Lower leg skin (tissue), 3 donors: Measurements from ENCODE around the gene FGGY.

Experiments used
- CTCF ChIP-seq, 3 donors: fragments of 450-650 bp; IDR thresholded peaks; one replicate each; pipeline ENCODE4 v1.5.1; 2016; ENCODE audit warnings: antibody characterized with exemption in 3 of 3, mild to moderate bottlenecking in 3 of 3, moderate library complexity in 2 of 3
- POLR2A ChIP-seq, 2 donors: fragments of 450-650 bp; IDR thresholded peaks; one replicate each; pipeline ENCODE4 v1.6.1; 2016 to 2017; ENCODE audit warnings: antibody characterized with exemption in 2 of 2, mild to moderate bottlenecking in 1 of 2, moderate library complexity in 1 of 2

DNA sequence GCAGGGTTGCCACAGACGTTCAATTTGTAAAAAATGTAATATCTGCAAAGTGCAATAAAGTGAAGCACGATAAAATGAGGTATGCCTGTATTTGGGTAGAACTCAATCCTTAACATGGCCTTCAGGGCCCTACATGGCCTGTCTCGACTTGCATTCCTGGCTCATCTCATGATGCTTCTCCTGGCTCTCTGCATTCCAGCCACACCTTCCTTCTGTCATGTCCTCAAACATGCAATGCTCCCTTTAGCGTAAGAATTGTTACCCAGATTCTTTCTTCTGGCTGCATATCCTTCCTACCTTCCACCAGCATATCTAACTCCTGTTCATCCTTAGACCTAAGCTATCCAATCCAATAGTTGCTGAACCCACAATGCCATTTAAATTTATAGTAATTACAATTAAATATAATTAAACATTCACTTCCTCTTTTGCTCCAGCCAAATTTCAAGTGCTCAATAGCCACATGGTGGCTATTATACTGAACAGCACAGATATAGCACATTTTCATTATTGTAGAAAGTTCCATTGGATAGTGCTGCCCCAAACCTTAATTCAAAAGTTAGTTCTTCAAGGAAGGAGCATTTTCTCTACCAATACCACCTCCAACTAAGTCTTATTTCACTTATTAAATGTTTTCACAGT, 32.6 kb downstream of the FGGY start:
- TF ChIP-seq CTCF (IDR thresholded peaks at IDR 0.05), result no peak
- TF ChIP-seq POLR2A (IDR thresholded peaks at IDR 0.05), result no peak
